Heart left ventricle (tissue), 16 donors: Measurements from ENCODE around the gene CSMD2. TPM values are rescaled to one million over a fixed set of nuclear protein-coding genes. Genes with fewer than 3 reads are reported as not detected.

Source experiments
- ATAC-seq, 4 donors: fragments of 200-7000 bp; cut with Tn5 transposase; one replicate each; pipeline ENCODE4 v1.9.1; 2020 to 2022; ENCODE audit warnings: moderate library complexity in 4 of 4, mild to moderate bottlenecking in 3 of 4, moderate number of reproducible peaks in 1 of 4
- DNase-seq, 5 donors: peaks; one replicate each; pipeline ENCODE4 v3.0.0-alpha.2; 2020
- H3K27ac ChIP-seq, 12 donors: fragments of 200-600 bp; sonication (generic) in 4 of 12; one replicate each; pipeline versions ENCODE4 v1.5.0 to v1.8.0; 2016 to 2022; ENCODE audit warnings: mild to moderate bottlenecking in 2 of 12
- H3K27me3 ChIP-seq, 9 donors: fragments of 200-600 bp; sonication (generic) in 2 of 9; one replicate each; pipeline versions ENCODE4 v1.5.1 to v1.8.0; 2016 to 2022; ENCODE audit warnings: mild to moderate bottlenecking in 3 of 9
- H3K36me3 ChIP-seq, 9 donors: fragments of 200-600 bp; sonication (generic) in 2 of 9; one replicate each; pipeline versions ENCODE4 v1.5.0 to v1.8.0; 2018 to 2022; ENCODE audit warnings: mild to moderate bottlenecking in 2 of 9
- H3K4me1 ChIP-seq, 12 donors: fragments of 200-600 bp; sonication (generic) in 4 of 12; one replicate each; pipeline versions ENCODE4 v1.5.0 to v1.8.0; 2016 to 2022; ENCODE audit warnings: mild to moderate bottlenecking in 3 of 12
- H3K4me3 ChIP-seq, 12 donors: fragments of 200-600 bp; sonication (generic) in 4 of 12; one replicate each; pipeline versions ENCODE4 v1.5.0 to v1.8.0; 2017 to 2022; ENCODE audit warnings: mild to moderate bottlenecking in 9 of 12, moderate library complexity in 4 of 12
- H3K9me3 ChIP-seq, 12 donors: fragments of 200-600 bp; sonication (generic) in 4 of 12; one replicate each; pipeline versions ENCODE4 v1.5.0 to v1.8.0; 2016 to 2022; ENCODE audit warnings: mild to moderate bottlenecking in 1 of 12
- POLR2A ChIP-seq, 2 donors: fragments of 450-650 bp; IDR thresholded peaks; one replicate each; pipeline ENCODE4 v1.6.1; 2017; ENCODE audit warnings: antibody characterized with exemption in 2 of 2, mild to moderate bottlenecking in 2 of 2, moderate library complexity in 2 of 2
- WGBS, 4 donors: extraction: QIAGEN DNeasy Blood & Tissue Kit in 2 of 4; methylation state at CpG; one replicate each; pipeline versions ENCODE4 v1.1.5 to v1.1.7; 2013 to 2018; 5-methylcytosine and 5-hydroxymethylcytosine counted together
- intact Hi-C, 10 donors: fragments of 100-400 bp; cut with DNase I; formaldehyde crosslinking; loops; one replicate each; pipeline versions ENCODE4 v1.11.1 to v1.14.2; 2022
- polyA plus RNA-seq, 2 donors: library from polyadenylated mRNA; stranded (reverse); fragments of 200-250 nt; gene quantifications; one replicate each; pipeline ENCODE4 v1.2.3, GENCODE V29; 2013
- total RNA-seq, 9 donors: library from RNA; depleted of rRNA in 2 of 9; stranded (reverse); fragments of >200 nt in 2 of 9; fragmentation: NEBNext Ultra II Directional in 3 of 9; extraction: Animal tissue kit (Norgen Biotek cat#: 25700) in 3 of 9; gene quantifications; one replicate each; pipeline versions ENCODE4 v1.1.0 to v1.2.4, GENCODE V29; 2016 to 2023
- TF ChIP-seq, protein P1 (sequence below), 12 donors: fragments of 200-600 bp; sonication (generic) in 4 of 12; IDR thresholded peaks; one replicate each; pipeline versions ENCODE4 v1.5.0 to v1.8.0; 2018 to 2022; ENCODE audit warnings: antibody characterized with exemption in 12 of 12, mild to moderate bottlenecking in 5 of 12
- donor health status: ischemic (EF 13 %, LVEDD 7.1; RV severe dilation, severe dysfunction).
- donor health status: healthy with polysubstance abuse.
- donor health status: DM: no; HTN: yes; CAD: no.
- donor health status: DM: no; HTN: no; CAD: no.
- donor health status: ischemic (EF 25% LVEDD 6.9; RV normal size, moderate dysfunction).
- donor health status: ischemic (EF 25% LVEDD 5.7; RV mildly dilated, moderate dysfunction).
- donor health status: healthy.
- donor health status: DM: yes; HTN: yes; CAD: no.
- donor health status: ischemic (EF 35%, LVEDD 5.7; RV mildly dilated, moderate dysfunction).
- donor health status: nonischemic (EF 11% LVEDD 7.7; RV severe dilation, severe dysfunction).
- donor health status: DM: yes; HTN: yes; CAD: no.
- donor health status: PGD.
- donor health status: ischemic (EF 29% LVEDD 5.4; RV normal size, mild dysfunction).
- donor health status: nonischemic (EF 23%, LVEDD 6.1; RV moderate dilation, normal function).

The CSMD2 gene
- total and polyA plus RNA-seq, 11 donors, result 0.02 to 0.79 (median 0.22) TPM

DNA sequence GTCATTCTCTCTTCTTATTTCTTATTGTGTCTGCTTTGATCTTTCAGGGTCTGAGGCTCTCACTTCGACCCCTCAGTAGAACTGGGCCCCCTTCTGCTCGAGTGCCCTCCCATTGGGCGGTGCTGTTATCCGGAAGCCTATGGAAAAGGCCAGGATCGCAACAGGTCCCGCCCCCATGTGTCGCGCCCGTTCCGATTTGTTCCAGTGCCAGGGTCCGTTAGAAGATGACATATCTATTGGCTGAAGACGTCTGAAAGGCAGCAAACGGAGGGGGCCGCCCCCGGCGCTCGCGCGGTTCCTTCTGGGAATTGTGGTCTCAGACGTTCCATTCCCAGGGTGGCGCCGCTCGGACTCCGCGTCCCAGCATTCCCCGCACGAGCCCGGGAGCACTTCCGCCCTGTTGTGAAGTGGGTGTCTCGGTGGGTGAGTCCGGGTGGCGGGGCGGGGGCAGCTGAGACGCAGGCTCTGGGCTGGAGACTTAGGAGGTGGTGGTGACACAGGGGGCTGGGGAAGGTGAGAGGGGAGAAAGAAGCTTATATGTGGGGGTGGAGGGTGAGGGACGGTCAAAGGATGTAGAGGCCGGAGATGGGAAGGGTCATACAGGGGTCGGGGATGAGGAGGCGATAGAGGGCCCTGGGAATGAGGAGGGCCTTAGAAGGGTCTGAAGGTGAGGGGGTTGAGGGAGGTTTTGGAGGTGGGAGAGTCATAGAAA is 692.6 kb downstream of the CSMD2 start, which contains the start of gene ZSCAN20:
TSS of gene ZSCAN20 (plus strand) at position 377 of the 712 bp plus-strand sequence. CDS start 6,644 bp downstream, outside the sequence.
- H3K4me3 ChIP-seq, result peak within 1 kb of the TSS; percentile 42 to 74 (median 67)
- H3K4me1 ChIP-seq, result peaks cover 3 to 49% (median 34%) of the 10 kb centered on the region in 12 donors
- TF ChIP-seq, protein P1, sequence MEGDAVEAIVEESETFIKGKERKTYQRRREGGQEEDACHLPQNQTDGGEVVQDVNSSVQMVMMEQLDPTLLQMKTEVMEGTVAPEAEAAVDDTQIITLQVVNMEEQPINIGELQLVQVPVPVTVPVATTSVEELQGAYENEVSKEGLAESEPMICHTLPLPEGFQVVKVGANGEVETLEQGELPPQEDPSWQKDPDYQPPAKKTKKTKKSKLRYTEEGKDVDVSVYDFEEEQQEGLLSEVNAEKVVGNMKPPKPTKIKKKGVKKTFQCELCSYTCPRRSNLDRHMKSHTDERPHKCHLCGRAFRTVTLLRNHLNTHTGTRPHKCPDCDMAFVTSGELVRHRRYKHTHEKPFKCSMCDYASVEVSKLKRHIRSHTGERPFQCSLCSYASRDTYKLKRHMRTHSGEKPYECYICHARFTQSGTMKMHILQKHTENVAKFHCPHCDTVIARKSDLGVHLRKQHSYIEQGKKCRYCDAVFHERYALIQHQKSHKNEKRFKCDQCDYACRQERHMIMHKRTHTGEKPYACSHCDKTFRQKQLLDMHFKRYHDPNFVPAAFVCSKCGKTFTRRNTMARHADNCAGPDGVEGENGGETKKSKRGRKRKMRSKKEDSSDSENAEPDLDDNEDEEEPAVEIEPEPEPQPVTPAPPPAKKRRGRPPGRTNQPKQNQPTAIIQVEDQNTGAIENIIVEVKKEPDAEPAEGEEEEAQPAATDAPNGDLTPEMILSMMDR (IDR thresholded peaks at IDR 0.05), result no peak
- TF ChIP-seq POLR2A (IDR thresholded peaks at IDR 0.05), result peak in 1 of 2 donors; percentile 48
- peak; percentile 90 to 94 (median 94) for ATAC-seq
- intact Hi-C loops, result loop anchor here (2.0 to 10.0 kb wide), 15 partner anchors 40 to 378 kb away; partner anchors contain the start of gene PHC2 (in 1 of the 10)
- H3K9me3 ChIP-seq, result no peaks in the 10 kb centered on the region
- H3K36me3 ChIP-seq, result no peaks in the 10 kb centered on the region
- no peaks in the 10 kb centered on the region for H3K27me3 ChIP-seq
- 1% methylated on average over 38 of the region's 38 CpGs for WGBS, 4 donors
- DNase-seq, result peak; percentile 98 to 99 (median 98)
- H3K27ac ChIP-seq, result peak within 1 kb of the TSS; percentile 76 to 90 (median 86)

DNA sequence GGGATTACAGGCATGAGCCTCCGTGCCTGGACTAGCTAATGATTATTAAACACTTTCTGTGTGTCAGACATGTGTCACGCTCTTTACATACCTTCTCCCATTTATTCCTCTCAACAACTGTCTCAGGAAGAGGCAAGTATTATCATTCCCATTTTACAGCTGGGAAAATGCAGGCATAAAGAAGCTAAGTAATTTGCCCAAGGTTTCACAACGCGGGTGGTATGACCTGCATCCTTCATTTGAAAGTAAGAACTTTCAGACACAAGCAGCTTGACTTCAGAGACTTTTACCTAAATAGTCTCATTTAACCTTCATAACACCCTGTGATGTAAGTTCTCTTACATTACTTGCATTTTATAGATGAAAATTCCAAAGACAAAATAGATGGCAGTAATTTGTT is 693.6 kb downstream of the CSMD2 start:
- intact Hi-C loops, result loop anchor here (2.0 to 10.0 kb wide), 14 partner anchors 39 to 377 kb away; partner anchors contain the start of gene PHC2 (in 1 of the 10)
- peaks cover 3 to 48% (median 38%) of the 10 kb centered on the region in 12 donors for H3K4me1 ChIP-seq

DNA sequence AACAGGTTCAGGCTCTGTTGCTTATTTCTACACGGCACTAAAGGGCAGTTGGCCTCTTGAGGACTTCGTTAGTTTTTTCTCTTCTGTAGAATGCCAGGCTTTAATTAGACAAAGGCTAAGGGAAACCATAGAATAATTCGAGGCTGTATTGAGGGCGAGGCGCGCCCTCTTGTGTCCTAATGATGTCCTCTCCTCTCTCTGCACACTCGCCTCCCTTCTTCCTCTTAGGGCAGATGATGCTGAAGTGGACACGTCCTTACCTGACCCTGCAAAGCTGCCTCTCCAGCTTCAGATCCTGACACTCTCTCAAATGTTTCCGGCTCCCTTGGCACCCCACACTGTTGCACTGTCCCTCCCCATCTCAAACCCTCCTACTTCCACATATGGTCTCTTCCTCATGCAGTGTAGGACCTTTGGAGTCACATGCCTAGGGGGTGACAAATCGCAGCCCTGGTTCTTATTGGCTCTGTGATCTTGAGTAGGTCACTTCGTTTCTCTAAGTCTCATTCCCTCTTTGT is 694.5 kb downstream of the CSMD2 start:
- peak; percentile 46 to 69 (median 64) for ATAC-seq
- H3K36me3 ChIP-seq, result no peaks in the 10 kb centered on the region
- H3K27me3 ChIP-seq, result no peaks in the 10 kb centered on the region
- TF ChIP-seq, protein P1 (IDR thresholded peaks at IDR 0.05), result peak; percentile 70 to 92 (median 85)
- TF ChIP-seq POLR2A (IDR thresholded peaks at IDR 0.05), result no peak
- no peaks in the 10 kb centered on the region for H3K9me3 ChIP-seq
- DNase-seq, result peak; percentile 78 to 89 (median 80)
- peak overlapping the region in 11 of 12 donors; percentile 30 to 90 (median 84) for H3K27ac ChIP-seq
- H3K4me3 ChIP-seq, result no peak overlapping the region
- WGBS, 4 donors, result 1 to 2% (median 2%) methylated on average over 11 of the region's 11 CpGs
- H3K4me1 ChIP-seq, result peaks cover 3 to 56% (median 43%) of the 10 kb centered on the region in 12 donors
- intact Hi-C loops, result loop anchor here (1.0 to 10.0 kb wide), 15 partner anchors 38 to 376 kb away; partner anchors contain the start of gene PHC2 (in 1 of the 10)

More for the DNA sequence above, 693.6 kb downstream of the CSMD2 start:
- TF ChIP-seq, protein P1 (IDR thresholded peaks at IDR 0.05), result no peak
- TF ChIP-seq POLR2A (IDR thresholded peaks at IDR 0.05), result no peak
- DNase-seq, result no peak
- H3K36me3 ChIP-seq, result no peaks in the 10 kb centered on the region
- no peak for ATAC-seq
- H3K27ac ChIP-seq, result peak overlapping the region in 11 of 12 donors; percentile 73 to 90 (median 84)
- no peak overlapping the region for H3K4me3 ChIP-seq
- H3K27me3 ChIP-seq, result no peaks in the 10 kb centered on the region
- WGBS, 4 donors, result 90 to 95% (median 94%) methylated on average over 4 of the region's 4 CpGs
- no peaks in the 10 kb centered on the region for H3K9me3 ChIP-seq

DNA sequence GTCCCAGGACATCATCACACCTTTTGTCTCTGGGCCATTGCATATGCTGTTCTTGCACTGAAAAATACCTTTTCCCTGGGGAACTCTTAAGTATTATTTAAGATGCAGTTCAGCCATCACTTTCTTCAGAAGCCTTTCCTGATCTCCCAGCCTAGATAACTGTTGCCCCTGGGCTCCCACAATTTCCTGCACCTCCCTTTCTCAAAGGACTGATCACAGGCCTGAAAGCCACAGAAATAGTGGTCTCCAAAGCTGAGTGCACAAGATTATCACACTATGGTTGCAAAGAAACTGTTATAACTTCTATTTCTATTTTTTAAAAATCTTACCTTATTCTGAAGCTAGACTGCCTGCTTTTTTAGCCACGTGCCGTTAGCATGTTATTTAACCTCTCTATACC is 695.3 kb downstream of the CSMD2 start:
- peaks cover 3 to 53% (median 42%) of the 10 kb centered on the region in 12 donors for H3K4me1 ChIP-seq
- ATAC-seq (no peak), DNase-seq (no peak)
- H3K27ac ChIP-seq, result peak overlapping the region in 2 of 12 donors; percentile 24 to 60
- WGBS, 4 donors, result 89 to 94% (median 92%) methylated on average over 2 of the region's 2 CpGs
- no peaks in the 10 kb centered on the region for H3K36me3 ChIP-seq
- no peak for TF ChIP-seq POLR2A (IDR thresholded peaks at IDR 0.05)
- TF ChIP-seq, protein P1 (IDR thresholded peaks at IDR 0.05), result no peak
- H3K9me3 ChIP-seq, result no peaks in the 10 kb centered on the region
- intact Hi-C loops, result loop anchor here (1.0 to 10.0 kb wide), 19 partner anchors 37 to 375 kb away; partner anchors contain the start of gene PHC2 (in 1 of the 10)
- no peaks in the 10 kb centered on the region for H3K27me3 ChIP-seq
- no peak overlapping the region for H3K4me3 ChIP-seq
